ENCODE results near the gene KCNMA1. TPM values are rescaled to one million over a fixed set of nuclear protein-coding genes. Genes with fewer than 3 reads are reported as not detected.

The KCNMA1 gene
- total RNA-seq, 1 experiment from 2014 or later: 0.49 TPM

- BruUV-seq (replicated peaks): no TSS peak
- DNase-seq (ENCODE audit: low read depth, low spot score) (no peak), ATAC-seq (no peak)
- Histone ChIP-seq H3K9me3 (ENCODE audit: control insufficient read depth in 1 of 2, insufficient read depth in 1 of 2, low read depth in 1 of 2, low read length in 2 of 2) (peaks cover 0 to 2% of the 10 kb centered on the region in 2 experiments; a peak in 1 of 4 replicates), H3K79me2 (ENCODE audit: insufficient read depth, low read length) (no peaks in the 10 kb centered on the region), H3K4me1 (ENCODE audit: control insufficient read depth in 1 of 2, insufficient read depth in 2 of 2, low read length in 2 of 2) (no peaks in the 10 kb centered on the region), H3K9me2 (ENCODE audit: insufficient read depth) (no peaks in the 10 kb centered on the region), H3K27me3 (ENCODE audit: insufficient read depth, low read length) (no peaks in the 10 kb centered on the region), H2AFZ (ENCODE audit: low read depth, low read length, poor library complexity, severe bottlenecking) (no peak overlapping the region), H3K36me3 (ENCODE audit: control insufficient read depth in 1 of 2, insufficient read depth in 2 of 2, low read length in 2 of 2) (no peaks in the 10 kb centered on the region), H3K9ac (ENCODE audit: low read length) (no peak overlapping the region), H3K4me3 (replicated peaks in 1 of 2; ENCODE audit: low read depth in 1 of 2, low read length in 2 of 2) (no peak overlapping the region), H3K27ac (ENCODE audit: low read depth, low read length) (no peak overlapping the region), H3K4me2 (ENCODE audit: low read length) (no peak overlapping the region), H4K20me1 (ENCODE audit: insufficient read depth) (no peaks in the 10 kb centered on the region)
- intact Hi-C loops (cut with micrococcal nuclease): no loop called here
- CTCF ChIA-PET: interaction anchor here (1.0 to 1.6 kb wide), 2 partner anchors 62 to 476 kb away, joined by 4 to 5 read pairs; no protein-coding TSS in a partner anchor
- RAD21 ChIA-PET (ENCODE audit: low non-redundant PET in 1 of 2, low total read pairs in 2 of 2, uncharacterized antibody in 2 of 2, unreplicated experiment in 2 of 2): no interaction called here
- POLR2A ChIA-PET: no interaction called here
- TF ChIP-seq FOSL1 (IDR thresholded peaks at IDR 0.05; ENCODE audit: low read depth): no peak
Observed at GRCh38 chr10:77649333-77650331, 12.0 kb upstream of the KCNMA1 start.

DNA sequence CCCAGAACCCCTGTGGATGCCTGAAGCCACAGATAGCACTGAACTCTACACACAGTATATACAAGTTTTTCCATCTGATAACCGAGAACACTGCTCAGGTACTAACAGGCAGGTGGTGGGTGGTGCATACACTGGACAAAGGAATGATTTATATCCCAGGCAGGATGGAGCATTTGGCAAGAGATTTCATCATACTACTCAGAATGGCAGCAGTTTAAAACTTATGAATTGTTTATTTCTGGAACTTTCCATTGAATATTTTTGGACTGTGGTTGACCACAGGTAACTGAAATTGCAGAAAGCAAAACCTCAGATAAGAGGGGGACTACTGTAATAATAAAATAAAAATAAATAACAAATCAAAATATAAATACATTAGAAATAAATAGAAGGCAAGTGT, 10.9 kb upstream of the KCNMA1 start:
- H3K9ac ChIP-seq (ENCODE audit: low read length): no peak overlapping the region
- peaks cover 0 to 5% of the 10 kb centered on the region in 2 experiments; a peak in 1 of 4 replicates for H3K9me3 ChIP-seq (ENCODE audit: control insufficient read depth in 1 of 2, insufficient read depth in 1 of 2, low read depth in 1 of 2, low read length in 2 of 2)
- H3K4me1 ChIP-seq (ENCODE audit: control insufficient read depth in 1 of 2, insufficient read depth in 2 of 2, low read length in 2 of 2): no peaks in the 10 kb centered on the region
- DNase-seq (ENCODE audit: low read depth, low spot score) (no peak), ATAC-seq (no peak)
- ChIA-PET CTCF (interaction anchor here (1.0 to 1.6 kb wide), 2 partner anchors 63 to 475 kb away, joined by 4 to 5 read pairs; no protein-coding TSS in a partner anchor), POLR2A (no interaction called here), RAD21 (ENCODE audit: low non-redundant PET in 1 of 2, low total read pairs in 2 of 2, uncharacterized antibody in 2 of 2, unreplicated experiment in 2 of 2) (no interaction called here)
- H3K4me3 ChIP-seq (replicated peaks in 1 of 2; ENCODE audit: low read depth in 1 of 2, low read length in 2 of 2): no peak overlapping the region
- no peaks in the 10 kb centered on the region for H3K79me2 ChIP-seq (ENCODE audit: insufficient read depth, low read length)
- H3K36me3 ChIP-seq (ENCODE audit: control insufficient read depth in 1 of 2, insufficient read depth in 2 of 2, low read length in 2 of 2): no peaks in the 10 kb centered on the region
- no peaks in the 10 kb centered on the region for H4K20me1 ChIP-seq (ENCODE audit: insufficient read depth)
- H3K4me2 ChIP-seq (ENCODE audit: low read length): no peak overlapping the region
- H3K27me3 ChIP-seq (ENCODE audit: insufficient read depth, low read length): no peaks in the 10 kb centered on the region
- H2AFZ ChIP-seq (ENCODE audit: low read depth, low read length, poor library complexity, severe bottlenecking): no peak overlapping the region
- no peaks in the 10 kb centered on the region for H3K9me2 ChIP-seq (ENCODE audit: insufficient read depth)
- H3K27ac ChIP-seq (ENCODE audit: low read depth, low read length): no peak overlapping the region
- TF ChIP-seq SIN3A (IDR thresholded peaks at IDR 0.05; ENCODE audit: low read depth) (no peak), POLR2A (IDR thresholded peaks at IDR 0.05; ENCODE audit: borderline replicate concordance, extremely low read depth, insufficient read depth, insufficient read length) (no peak), ZBTB33 (IDR thresholded peaks at IDR 0.05; ENCODE audit: extremely low read depth, insufficient replicate concordance, low read length) (no peak), ELF1 (IDR thresholded peaks at IDR 0.05; ENCODE audit: borderline replicate concordance, low read depth) (no peak), EZH2phosphoT487 (IDR thresholded peaks at IDR 0.05; ENCODE audit: borderline replicate concordance) (no peak), TCF7L2 (IDR thresholded peaks at IDR 0.05; ENCODE audit: borderline replicate concordance, extremely low read depth, insufficient read depth, insufficient read length) (no peak), ZNF274 (IDR thresholded peaks at IDR 0.05; ENCODE audit: low read depth, low read length) (no peak), EGR1 (IDR thresholded peaks at IDR 0.05; ENCODE audit: low read depth) (no peak)
- TF ChIP-seq, protein P1, sequence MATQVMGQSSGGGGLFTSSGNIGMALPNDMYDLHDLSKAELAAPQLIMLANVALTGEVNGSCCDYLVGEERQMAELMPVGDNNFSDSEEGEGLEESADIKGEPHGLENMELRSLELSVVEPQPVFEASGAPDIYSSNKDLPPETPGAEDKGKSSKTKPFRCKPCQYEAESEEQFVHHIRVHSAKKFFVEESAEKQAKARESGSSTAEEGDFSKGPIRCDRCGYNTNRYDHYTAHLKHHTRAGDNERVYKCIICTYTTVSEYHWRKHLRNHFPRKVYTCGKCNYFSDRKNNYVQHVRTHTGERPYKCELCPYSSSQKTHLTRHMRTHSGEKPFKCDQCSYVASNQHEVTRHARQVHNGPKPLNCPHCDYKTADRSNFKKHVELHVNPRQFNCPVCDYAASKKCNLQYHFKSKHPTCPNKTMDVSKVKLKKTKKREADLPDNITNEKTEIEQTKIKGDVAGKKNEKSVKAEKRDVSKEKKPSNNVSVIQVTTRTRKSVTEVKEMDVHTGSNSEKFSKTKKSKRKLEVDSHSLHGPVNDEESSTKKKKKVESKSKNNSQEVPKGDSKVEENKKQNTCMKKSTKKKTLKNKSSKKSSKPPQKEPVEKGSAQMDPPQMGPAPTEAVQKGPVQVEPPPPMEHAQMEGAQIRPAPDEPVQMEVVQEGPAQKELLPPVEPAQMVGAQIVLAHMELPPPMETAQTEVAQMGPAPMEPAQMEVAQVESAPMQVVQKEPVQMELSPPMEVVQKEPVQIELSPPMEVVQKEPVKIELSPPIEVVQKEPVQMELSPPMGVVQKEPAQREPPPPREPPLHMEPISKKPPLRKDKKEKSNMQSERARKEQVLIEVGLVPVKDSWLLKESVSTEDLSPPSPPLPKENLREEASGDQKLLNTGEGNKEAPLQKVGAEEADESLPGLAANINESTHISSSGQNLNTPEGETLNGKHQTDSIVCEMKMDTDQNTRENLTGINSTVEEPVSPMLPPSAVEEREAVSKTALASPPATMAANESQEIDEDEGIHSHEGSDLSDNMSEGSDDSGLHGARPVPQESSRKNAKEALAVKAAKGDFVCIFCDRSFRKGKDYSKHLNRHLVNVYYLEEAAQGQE (IDR thresholded peaks at IDR 0.05; ENCODE audit: low read depth): no peak
- BruUV-seq (replicated peaks): no TSS peak
- intact Hi-C loops (cut with micrococcal nuclease): no loop called here

Data from HCT116 (cell line).